Caki2 (cell line): ENCODE data around the gene TASOR. TPM values are rescaled to one million over a fixed set of nuclear protein-coding genes. Genes with fewer than 3 reads are reported as not detected.
A peak's percentile ranks its signal among the peaks of the same experiment; 100 is the strongest.
"Not testable (repeated sequence)": the region's sequence is repeated elsewhere in the genome, so short reads cannot be mapped to it uniquely, and the experiment has no call there.

ENCODE experiments used
- DNase-seq: peaks from one replicate; pipeline ENCODE4 v3.0.0-alpha.2; 2015; ENCODE audit warnings: low read depth
- in situ Hi-C: cut with HindIII; loops from 2 replicates; pipeline ENCODE4 v1.10.0; 2016; ENCODE audit warnings: low sequenced_read_pairs, low pct_unique_long_range_greater_than_20kb, mixed read lengths
- total RNA-seq: library from RNA; depleted of rRNA; stranded (reverse); fragments of >200 nt; shearing (Covaris generic); gene quantifications from 2 replicates; pipeline ENCODE4 v1.2.3, GENCODE V29; 2014; ENCODE audit warnings: low replicate concordance

The TASOR gene
- total RNA-seq, 1 experiment from 2014 or later = 44.8 TPM

- in situ Hi-C loops, DNase-seq: not testable (repeated sequence)
Observed at GRCh38 chr3:56692001-56692365, 8.9 kb upstream of the TASOR start.

- in situ Hi-C loops = no loop called here
- peak; percentile 30 for DNase-seq
Observed at GRCh38 chr3:56691165-56692000, 8.3 kb upstream of the TASOR start.

- DNase-seq = no peak
- in situ Hi-C loops = no loop called here
Observed at GRCh38 chr3:56689303-56689702, 6.2 kb upstream of the TASOR start.

- no peak for DNase-seq
- in situ Hi-C loops = no loop called here
Observed at GRCh38 chr3:56688191-56688590, 5.1 kb upstream of the TASOR start.

GRCh38 chr3:56684029-56684428 is 964 bp upstream of the TASOR start:
- no peak for DNase-seq
- in situ Hi-C loops = no loop called here

GRCh38 chr3:56682462-56683121 is 473 bp downstream of the TASOR start:
- in situ Hi-C loops = no loop called here

GRCh38 chr3:56681984-56682461 is 1.0 kb downstream of the TASOR start:
- in situ Hi-C loops = no loop called here
- DNase-seq = no peak

More at GRCh38 chr3:56682462-56683121, 473 bp downstream of the TASOR start:
- DNase-seq = peak; percentile 78

- DNase-seq = no peak
- in situ Hi-C loops = no loop called here
Observed at GRCh38 chr3:56680054-56680580, 2.9 kb downstream of the TASOR start.

- in situ Hi-C loops = no loop called here
- no peak for DNase-seq
Observed at GRCh38 chr3:56677286-56677685, 5.8 kb downstream of the TASOR start.

- DNase-seq = no peak
- in situ Hi-C loops = no loop called here
Observed at GRCh38 chr3:56673781-56674457, 9.1 kb downstream of the TASOR start.

- no peak for DNase-seq
- in situ Hi-C loops = no loop called here
Observed at GRCh38 chr3:56667973-56668579, 15.0 kb downstream of the TASOR start.

GRCh38 chr3:56664823-56665222 is 18.2 kb downstream of the TASOR start:
- no peak for DNase-seq

GRCh38 chr3:56655709-56656108 is 27.4 kb downstream of the TASOR start:
- no peak for DNase-seq
- in situ Hi-C loops = no loop called here

More at GRCh38 chr3:56664823-56665222, 18.2 kb downstream of the TASOR start:
- in situ Hi-C loops = no loop called here

GRCh38 chr3:56654460-56654859 is 28.6 kb downstream of the TASOR start:
- no peak for DNase-seq
- in situ Hi-C loops = no loop called here

- DNase-seq = no peak
- in situ Hi-C loops = no loop called here
Observed at GRCh38 chr3:56645407-56645806, 37.7 kb downstream of the TASOR start.

- in situ Hi-C loops = no loop called here
- no peak for DNase-seq
Observed at GRCh38 chr3:56633602-56634535, 49.2 kb downstream of the TASOR start.
